HG03139 (cell line): ENCODE measurements around the gene GSTO1.

ENCODE experiments used
- ATAC-seq: cut with Tn5 transposase; IDR thresholded peaks from one replicate; pipeline ENCODE4 v1.9.1; 2021; ENCODE audit not compliant: unreplicated experiment

The GSTO1 gene

GRCh38 chr10:104250371-104250770, 4.3 kb upstream of the GSTO1 start:
- no peak for ATAC-seq

- no peak for ATAC-seq
Measured at GRCh38 chr10:104251443-104251842, 3.2 kb upstream of the GSTO1 start.

DNA sequence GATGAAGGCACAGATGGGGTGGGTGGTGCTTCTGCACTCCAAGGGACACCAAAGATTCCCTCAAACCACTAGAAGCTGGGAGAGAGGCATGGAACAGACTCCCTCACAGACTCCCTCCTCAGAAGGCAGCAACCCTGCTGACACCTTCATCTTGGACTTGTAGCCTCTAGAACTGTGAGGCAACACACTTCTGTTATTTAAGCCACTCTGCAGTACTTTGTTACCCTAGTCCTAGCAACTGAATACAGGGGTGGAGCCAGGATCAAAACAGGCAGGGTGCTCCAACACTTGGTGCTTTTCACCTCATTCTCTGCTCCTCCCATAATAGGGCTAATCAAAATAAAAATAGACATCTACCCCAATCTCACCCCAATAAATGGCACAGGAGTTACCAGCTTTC, 2.3 kb upstream of the GSTO1 start:
- no peak for ATAC-seq

GRCh38 chr10:104253106-104253505, 1.6 kb upstream of the GSTO1 start:
- no peak for ATAC-seq

DNA sequence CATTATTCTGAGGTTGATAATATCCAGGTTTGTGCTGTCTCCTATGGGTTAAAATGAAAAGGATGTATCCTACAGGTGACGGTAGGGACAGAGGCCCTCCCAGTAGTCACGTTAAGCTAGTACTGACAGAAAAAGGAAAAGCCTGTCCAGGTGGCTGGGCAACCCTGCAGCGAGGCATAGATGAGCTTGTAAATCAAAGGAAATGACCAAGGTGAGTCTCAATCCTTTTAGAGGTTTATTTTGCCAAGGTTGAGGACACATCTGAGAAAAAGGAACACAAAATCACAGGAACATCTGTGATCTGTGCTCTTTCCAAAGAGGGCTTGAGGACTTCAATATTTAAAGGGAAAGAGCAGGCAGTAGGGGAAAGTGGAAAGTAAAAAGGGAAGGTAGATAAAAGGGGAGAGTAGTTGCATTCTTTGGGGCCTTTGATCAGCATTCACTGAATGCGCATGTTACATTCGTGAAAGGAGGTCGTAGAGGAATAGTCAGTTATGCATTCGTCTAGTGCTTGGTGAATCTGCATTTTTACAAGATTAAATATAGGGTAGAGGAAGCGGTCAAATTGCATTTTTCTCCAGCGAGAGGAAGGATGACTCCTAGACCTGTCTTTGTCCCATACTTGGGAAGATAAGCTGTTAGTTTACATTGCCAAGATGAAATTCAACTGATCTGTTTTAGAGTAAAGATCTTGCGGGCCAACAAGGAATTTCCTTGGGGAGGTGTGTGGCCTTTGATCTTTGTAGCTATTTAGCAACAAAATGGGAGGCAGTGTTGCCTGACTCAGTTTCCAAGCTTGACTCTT, 884 bp upstream of the GSTO1 start:
- no peak for ATAC-seq

- ATAC-seq = peak; percentile 43
Measured at GRCh38 chr10:104255311-104255981, 754 bp downstream of the GSTO1 start.

DNA sequence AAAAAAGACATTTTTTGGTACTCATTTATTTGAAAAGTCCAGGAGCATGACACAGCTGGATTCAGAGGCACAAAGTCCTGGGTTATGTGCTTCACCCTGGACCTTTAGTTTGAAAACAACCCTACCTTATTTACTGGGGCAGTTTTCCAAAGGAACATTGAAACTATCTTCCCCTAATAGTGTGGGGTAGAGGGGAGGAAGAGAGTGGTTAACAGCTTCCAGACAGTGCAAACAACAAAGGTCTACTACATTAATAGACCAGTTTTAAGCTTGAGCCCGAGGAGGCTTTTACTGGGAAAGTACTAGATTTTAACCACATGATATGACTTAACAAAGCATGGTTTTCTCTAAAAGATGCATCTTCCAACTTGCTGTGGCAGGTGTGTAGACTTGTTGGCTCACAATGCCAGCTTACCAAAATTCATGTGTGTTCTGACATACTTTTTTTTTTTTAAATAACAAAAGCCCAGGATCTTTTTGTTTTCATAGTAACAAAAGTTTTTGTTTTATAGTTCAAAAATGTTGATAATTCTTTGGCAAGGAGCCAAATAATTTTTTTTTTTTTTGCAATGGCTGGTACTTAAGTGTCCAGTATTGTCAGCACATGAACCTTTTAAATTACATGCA, 1.8 kb downstream of the GSTO1 start:
- no peak for ATAC-seq

DNA sequence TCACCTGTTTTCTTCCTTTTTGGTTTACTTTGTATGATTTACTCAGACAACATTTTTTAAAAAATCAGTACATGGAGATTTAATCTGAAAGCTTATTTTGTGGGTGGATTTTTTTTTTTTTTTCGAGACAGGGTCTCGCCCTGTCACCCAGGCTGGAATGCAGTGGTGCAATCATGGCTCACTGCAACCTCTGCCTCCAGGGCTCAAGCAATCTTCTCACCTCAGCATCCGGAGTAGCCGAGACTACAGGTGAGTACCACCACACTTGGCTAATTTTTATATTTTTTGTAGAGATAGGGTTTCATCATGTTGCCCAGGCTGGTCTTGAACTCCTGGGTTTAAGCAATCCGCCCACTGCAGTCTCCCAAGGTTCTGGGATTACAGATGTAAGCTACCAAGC, 2.5 kb downstream of the GSTO1 start:
- ATAC-seq = no peak

- ATAC-seq = no peak
Measured at GRCh38 chr10:104258209-104258608, 3.5 kb downstream of the GSTO1 start.

- no peak for ATAC-seq
Measured at GRCh38 chr10:104259456-104259855, 4.8 kb downstream of the GSTO1 start.

GRCh38 chr10:104259999-104260774, 5.5 kb downstream of the GSTO1 start:
- ATAC-seq = no peak

- no peak for ATAC-seq
Measured at GRCh38 chr10:104260775-104261115, 6.1 kb downstream of the GSTO1 start.

GRCh38 chr10:104262055-104262454, 7.4 kb downstream of the GSTO1 start:
- no peak for ATAC-seq

GRCh38 chr10:104264783-104265182, 10.1 kb downstream of the GSTO1 start:
- ATAC-seq = no peak

DNA sequence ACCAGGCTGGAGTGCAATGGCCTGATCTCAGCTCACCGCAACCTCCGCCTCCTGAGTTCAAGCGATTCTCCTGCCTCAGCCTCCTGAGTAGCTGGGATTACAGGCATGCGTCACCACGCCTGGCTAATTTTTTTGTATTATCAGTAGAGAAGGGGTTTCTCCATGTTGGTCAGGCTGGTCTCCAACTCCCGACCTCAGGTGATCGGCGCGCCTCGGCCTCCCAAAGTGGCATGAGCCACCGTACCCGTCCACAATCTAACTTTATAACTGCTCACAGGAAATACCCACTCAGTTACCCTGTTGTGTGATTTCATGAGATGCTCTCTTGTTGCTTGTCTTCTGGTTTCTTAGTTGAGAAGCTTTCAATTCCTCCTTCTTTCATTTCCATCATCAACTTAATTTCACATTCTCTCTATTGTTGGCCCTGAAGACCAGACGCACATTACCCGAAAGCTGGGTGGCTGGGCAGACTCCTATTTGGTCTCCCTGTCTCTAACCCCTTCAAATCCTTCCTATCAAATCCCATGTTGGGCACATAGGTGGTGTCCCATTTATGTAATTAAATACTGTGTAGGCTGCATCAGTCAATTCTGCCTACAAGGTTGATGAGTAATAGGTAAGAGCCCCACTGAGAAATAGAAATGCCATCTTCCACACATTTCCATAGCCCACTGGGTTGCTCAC, 13.2 kb downstream of the GSTO1 start:
- no peak for ATAC-seq

DNA sequence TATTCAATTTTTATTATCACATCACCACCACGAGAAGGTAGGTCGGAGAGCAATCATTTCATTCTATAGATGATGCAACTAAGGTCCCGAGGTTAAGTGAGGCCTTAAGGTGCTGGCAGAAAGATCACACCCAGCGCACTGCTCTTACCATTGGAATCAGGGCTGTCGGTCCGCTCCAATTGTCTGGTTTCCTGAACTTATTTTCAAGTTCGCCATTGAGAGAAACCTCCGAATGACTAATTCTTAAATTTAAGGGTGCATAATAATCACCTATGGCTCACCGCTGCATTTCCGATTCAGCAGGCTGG, 13.7 kb downstream of the GSTO1 start:
- ATAC-seq = no peak

- ATAC-seq = peak; percentile 100
Measured at GRCh38 chr10:104268713-104269645, 14.3 kb downstream of the GSTO1 start, which contains the start of gene GSTO2. TSS of gene GSTO2 (plus strand) at chr10:104269184. CDS start at chr10:104274916, 5,732 bp downstream.

GRCh38 chr10:104273286-104273685, 18.6 kb downstream of the GSTO1 start:
- no peak for ATAC-seq

- no peak for ATAC-seq
Measured at GRCh38 chr10:104273899-104274575, 19.3 kb downstream of the GSTO1 start.
